Mesenchymal stem cell (in vitro differentiated cells and primary cell): Measurements from ENCODE around the gene RRAGB.

Source experiments
- DNase-seq: peaks from one replicate; pipeline ENCODE4 v3.0.0-alpha.2; 2013
- H2AFZ ChIP-seq: one replicate; pipeline ENCODE4 v1.6.1; 2013; ENCODE audit warnings: low read depth, mild to moderate bottlenecking, control low read depth, inconsistent platforms, low read length, moderate library complexity
- H2AK5ac ChIP-seq: 2 replicates; pipeline ENCODE4 v1.6.1; 2013; ENCODE audit warnings: low read length, moderate library complexity, mild to moderate bottlenecking, inconsistent platforms; ENCODE audit not compliant: severe bottlenecking
- H2BK120ac ChIP-seq: one replicate; pipeline ENCODE4 v1.6.1; 2013; ENCODE audit warnings: low read depth, mild to moderate bottlenecking, inconsistent platforms, low read length, moderate library complexity
- H2BK12ac ChIP-seq, 2 experiments: one replicate each; pipeline ENCODE4 v1.6.1; 2013; ENCODE audit warnings: inconsistent platforms in 2 of 2, low read length in 2 of 2, mild to moderate bottlenecking in 2 of 2, moderate library complexity in 2 of 2, control low read depth in 1 of 2
- H2BK15ac ChIP-seq: one replicate; pipeline ENCODE4 v1.6.1; 2013; ENCODE audit warnings: mild to moderate bottlenecking, low read depth, inconsistent platforms; ENCODE audit not compliant: poor library complexity, severe bottlenecking
- H2BK5ac ChIP-seq: 2 replicates; pipeline ENCODE4 v1.6.1; 2013; ENCODE audit warnings: low read depth, mild to moderate bottlenecking, low read length, control low read depth, inconsistent platforms; ENCODE audit not compliant: poor library complexity, severe bottlenecking
- H3K14ac ChIP-seq, 2 experiments: one replicate each; pipeline ENCODE4 v1.6.1; 2013; ENCODE audit warnings: inconsistent platforms in 2 of 2, low read length in 2 of 2, control low read depth in 1 of 2, mild to moderate bottlenecking in 1 of 2, moderate library complexity in 1 of 2
- H3K18ac ChIP-seq, 2 experiments: one replicate each; pipeline ENCODE4 v1.6.1; 2013; ENCODE audit warnings: inconsistent platforms in 2 of 2, low read length in 2 of 2, control low read depth in 1 of 2, low read depth in 1 of 2, mild to moderate bottlenecking in 1 of 2
- H3K23ac ChIP-seq, 2 experiments: one replicate each; pipeline ENCODE4 v1.6.1; 2013; ENCODE audit warnings: inconsistent platforms in 2 of 2, low read length in 2 of 2, mild to moderate bottlenecking in 2 of 2, moderate library complexity in 2 of 2, control low read depth in 1 of 2
- H3K27ac ChIP-seq: 2 replicates; pipeline ENCODE4 v1.5.1; 2013; ENCODE audit warnings: mild to moderate bottlenecking, moderate library complexity, low read length, control low read depth, inconsistent platforms; ENCODE audit not compliant: poor library complexity, severe bottlenecking
- H3K27me3 ChIP-seq, 2 experiments: 2 replicates each; pipeline versions ENCODE4 v1.6.1 to v1.7.0; 2013; ENCODE audit warnings: low read length in 2 of 2, mild to moderate bottlenecking in 2 of 2, moderate library complexity in 2 of 2, control low read depth in 1 of 2, inconsistent platforms in 1 of 2; ENCODE audit not compliant: control insufficient read depth in 1 of 2, insufficient read depth in 1 of 2
- H3K36me3 ChIP-seq, 2 experiments: 2 replicates each; pipeline versions ENCODE4 v1.6.1 to v1.7.0; 2013; ENCODE audit warnings: low read length in 2 of 2, control low read depth in 1 of 2, inconsistent platforms in 1 of 2, low read depth in 1 of 2, mild to moderate bottlenecking in 1 of 2; ENCODE audit not compliant: insufficient read depth in 2 of 2, control insufficient read depth in 1 of 2
- H3K4ac ChIP-seq, 2 experiments: one replicate each; pipeline ENCODE4 v1.6.1; 2013; ENCODE audit warnings: inconsistent platforms in 2 of 2, low read length in 2 of 2, mild to moderate bottlenecking in 2 of 2, moderate library complexity in 2 of 2, control low read depth in 1 of 2, low read depth in 1 of 2
- H3K4me1 ChIP-seq: 2 replicates; pipeline ENCODE4 v1.6.1; 2013; ENCODE audit warnings: low read depth, low read length, control low read depth; ENCODE audit not compliant: control insufficient read depth, insufficient read depth
- H3K4me2 ChIP-seq: 2 replicates; pipeline ENCODE4 v1.6.1; 2013; ENCODE audit warnings: low read length, mild to moderate bottlenecking, inconsistent platforms; ENCODE audit not compliant: poor library complexity, severe bottlenecking
- H3K4me3 ChIP-seq, 2 experiments: 2 replicates each; pipeline versions ENCODE4 v1.5.1 to v1.7.0; 2013; ENCODE audit warnings: low read length in 2 of 2, mild to moderate bottlenecking in 2 of 2, control low read depth in 1 of 2, low read depth in 1 of 2; ENCODE audit not compliant: insufficient read depth in 1 of 2
- H3K79me1 ChIP-seq: replicated peaks from 2 replicates; pipeline ENCODE4 v1.6.1; 2013; ENCODE audit warnings: mild to moderate bottlenecking, control low read depth, low read length, inconsistent platforms; ENCODE audit not compliant: poor library complexity, severe bottlenecking
- H3K9ac ChIP-seq: 2 replicates; pipeline ENCODE4 v1.7.0; 2013; ENCODE audit warnings: mild to moderate bottlenecking, low read length, moderate library complexity
- H3K9me3 ChIP-seq: 2 replicates; pipeline ENCODE4 v1.7.0; 2013; ENCODE audit warnings: mild to moderate bottlenecking, low read length; ENCODE audit not compliant: control insufficient read depth
- H4K8ac ChIP-seq: one replicate; pipeline ENCODE4 v1.6.1; 2013; ENCODE audit warnings: inconsistent platforms, mild to moderate bottlenecking, low read length, moderate library complexity
- H4K91ac ChIP-seq: one replicate; pipeline ENCODE4 v1.6.1; 2013; ENCODE audit warnings: mild to moderate bottlenecking, low read length, inconsistent platforms
- WGBS: methylation state at CpG from one replicate; pipeline ENCODE4 v1.1.7; 2013; ENCODE audit warnings: mixed read lengths; 5-methylcytosine and 5-hydroxymethylcytosine counted together

Gene RRAGB

DNA sequence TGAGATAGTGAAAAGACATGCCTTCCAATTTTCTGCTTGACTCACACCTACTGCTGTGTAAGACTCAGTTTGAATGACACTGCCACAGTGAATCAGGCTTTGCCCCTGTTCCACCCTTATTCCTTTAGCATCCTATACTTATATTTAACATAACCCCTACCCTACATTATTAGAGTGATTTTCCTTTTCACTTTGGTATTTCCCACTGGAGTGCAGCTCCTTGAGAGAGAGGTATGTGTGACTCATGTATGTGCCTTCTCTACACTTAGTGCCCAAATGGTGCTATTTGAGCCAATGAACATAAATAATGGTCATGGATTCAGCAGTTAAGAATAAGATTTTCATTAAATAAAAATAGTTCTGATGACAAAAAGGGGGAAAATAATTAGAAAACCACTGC is 69.5 kb downstream of the RRAGB start:
- no peaks in the 10 kb centered on the region for H3K9me3 ChIP-seq
- no peaks in the 10 kb centered on the region for H3K27me3 ChIP-seq
- no peak overlapping the region for H2BK120ac ChIP-seq
- H3K14ac ChIP-seq: no peak overlapping the region
- H3K18ac ChIP-seq: no peak overlapping the region
- H3K27ac ChIP-seq: no peak overlapping the region
- no peaks in the 10 kb centered on the region for H3K79me1 ChIP-seq
- H3K36me3 ChIP-seq: no peaks in the 10 kb centered on the region
- H3K4ac ChIP-seq: no peak overlapping the region
- H3K9ac ChIP-seq: no peak overlapping the region
- H3K4me3 ChIP-seq: no peak overlapping the region
- H2AK5ac ChIP-seq: no peak overlapping the region
- no peak overlapping the region for H2BK12ac ChIP-seq
- no peak for DNase-seq
- H2BK15ac ChIP-seq: no peak overlapping the region
- no peak overlapping the region for H3K4me2 ChIP-seq
- H3K4me1 ChIP-seq: no peaks in the 10 kb centered on the region
- H3K23ac ChIP-seq: no peak overlapping the region
- no peak overlapping the region for H2BK5ac ChIP-seq
- no peak overlapping the region for H4K91ac ChIP-seq
- H4K8ac ChIP-seq: no peak overlapping the region
- H2AFZ ChIP-seq: no peak overlapping the region

DNA sequence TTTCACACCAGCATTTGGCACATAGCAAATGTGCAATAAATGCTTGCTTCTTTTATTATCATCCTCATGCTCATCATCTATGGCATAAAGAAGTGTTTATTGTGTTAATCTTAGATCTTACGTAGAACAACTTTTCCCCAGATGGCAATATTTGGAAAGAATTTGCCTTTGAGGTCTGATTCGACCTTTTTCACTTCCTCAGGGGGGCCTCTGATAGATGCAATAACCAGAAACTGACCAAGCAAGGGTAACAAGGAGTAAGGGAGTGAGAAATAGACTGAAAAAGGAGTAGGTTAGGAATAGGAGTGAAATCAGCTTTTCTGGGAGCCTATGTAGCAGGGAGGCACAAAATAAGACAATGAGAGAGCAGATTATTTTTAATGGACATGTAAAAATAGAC is 70.2 kb downstream of the RRAGB start:
- H2AK5ac ChIP-seq: no peak overlapping the region
- no peak overlapping the region for H3K4me3 ChIP-seq
- no peak overlapping the region for H2BK120ac ChIP-seq
- no peaks in the 10 kb centered on the region for H3K79me1 ChIP-seq
- no peak overlapping the region for H3K27ac ChIP-seq
- no peak overlapping the region for H2BK5ac ChIP-seq
- H2BK15ac ChIP-seq: no peak overlapping the region
- no peak overlapping the region for H3K4ac ChIP-seq
- H3K18ac ChIP-seq: no peak overlapping the region
- H4K8ac ChIP-seq: no peak overlapping the region
- no peaks in the 10 kb centered on the region for H3K36me3 ChIP-seq
- DNase-seq: no peak
- no peak overlapping the region for H3K14ac ChIP-seq
- H2AFZ ChIP-seq: no peak overlapping the region
- no peaks in the 10 kb centered on the region for H3K9me3 ChIP-seq
- H4K91ac ChIP-seq: no peak overlapping the region
- H3K23ac ChIP-seq: no peak overlapping the region
- no peaks in the 10 kb centered on the region for H3K27me3 ChIP-seq
- H3K4me1 ChIP-seq: no peaks in the 10 kb centered on the region
- no peak overlapping the region for H2BK12ac ChIP-seq
- no peak overlapping the region for H3K9ac ChIP-seq
- 93% methylated on average over 2 of the region's 2 CpGs for WGBS
- H3K4me2 ChIP-seq: no peak overlapping the region

DNA sequence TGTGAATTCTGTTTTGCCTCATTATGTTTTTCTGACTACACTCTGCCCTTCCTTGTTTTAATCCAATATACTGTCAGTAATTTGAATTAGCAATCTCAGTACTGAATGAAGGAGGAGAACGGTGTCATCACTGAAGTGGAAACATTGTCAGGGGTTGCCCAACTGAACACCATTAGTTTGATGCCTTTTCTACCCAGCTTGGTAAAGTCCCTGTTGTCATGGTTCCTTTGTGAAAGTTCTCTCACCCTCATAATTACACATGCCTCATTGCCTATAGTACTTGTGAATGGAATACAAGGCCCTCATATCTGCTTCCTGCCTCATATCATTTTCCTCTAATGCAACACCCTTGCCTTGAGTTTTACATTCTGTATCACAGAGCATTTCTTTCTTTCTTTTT is 76.9 kb downstream of the RRAGB start:
- Histone ChIP-seq H4K8ac (no peak overlapping the region), H2BK15ac (no peak overlapping the region), H3K9me3 (no peaks in the 10 kb centered on the region), H3K79me1 (no peaks in the 10 kb centered on the region), H3K27me3 (no peaks in the 10 kb centered on the region), H3K27ac (no peak overlapping the region), H3K23ac (no peak overlapping the region), H3K4me3 (no peak overlapping the region), H2AK5ac (no peak overlapping the region), H3K14ac (no peak overlapping the region), H3K36me3 (no peaks in the 10 kb centered on the region), H3K18ac (no peak overlapping the region), H4K91ac (no peak overlapping the region), H2AFZ (no peak overlapping the region), H3K4ac (no peak overlapping the region), H2BK5ac (no peak overlapping the region), H2BK12ac (no peak overlapping the region), H3K4me1 (no peaks in the 10 kb centered on the region), H3K4me2 (no peak overlapping the region), H3K9ac (no peak overlapping the region), H2BK120ac (no peak overlapping the region)
- peak; percentile 1 for DNase-seq
- 100% methylated on average over 1 of the region's 1 CpG for WGBS

DNA sequence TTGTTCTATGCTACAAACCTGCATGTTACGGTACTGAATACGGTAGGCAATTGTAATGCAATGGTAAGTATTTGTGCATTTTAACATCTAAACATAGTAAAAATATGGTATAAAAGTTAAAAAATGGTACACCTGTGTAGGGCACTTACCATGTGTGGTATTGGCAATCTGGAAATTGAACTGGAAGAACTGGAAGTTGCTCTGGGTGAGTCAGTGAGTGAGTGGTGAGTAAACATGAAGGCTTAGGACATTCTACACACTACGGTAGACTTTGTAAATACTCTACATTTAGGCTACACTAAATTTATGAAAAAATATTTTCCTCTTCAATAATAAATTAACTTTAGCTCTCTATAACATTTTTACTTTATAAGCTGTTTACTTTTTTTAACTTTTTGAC is 78.9 kb downstream of the RRAGB start:
- Histone ChIP-seq H2BK120ac (no peak overlapping the region), H3K9me3 (no peaks in the 10 kb centered on the region), H2BK5ac (no peak overlapping the region), H3K9ac (no peak overlapping the region), H3K4me2 (no peak overlapping the region), H4K91ac (no peak overlapping the region), H3K18ac (no peak overlapping the region), H2AFZ (no peak overlapping the region), H3K14ac (no peak overlapping the region), H2BK15ac (no peak overlapping the region), H3K27me3 (no peaks in the 10 kb centered on the region), H3K36me3 (no peaks in the 10 kb centered on the region), H3K4me1 (no peaks in the 10 kb centered on the region), H3K79me1 (no peaks in the 10 kb centered on the region), H3K23ac (no peak overlapping the region), H2AK5ac (no peak overlapping the region), H2BK12ac (no peak overlapping the region), H3K4ac (no peak overlapping the region), H4K8ac (no peak overlapping the region), H3K27ac (no peak overlapping the region), H3K4me3 (no peak overlapping the region)
- DNase-seq: no peak
- WGBS: no CpG with 5 or more reads among the region's 3 CpGs
